H9 (cell line): ENCODE data around the gene ZBTB20. TPM values are rescaled to one million over a fixed set of nuclear protein-coding genes. Genes with fewer than 3 reads are reported as not detected.

ENCODE experiments used
- DNase-seq: peaks from one replicate; pipeline ENCODE4 v3.0.0-alpha.2; 2017
- H2AFZ ChIP-seq: one replicate; pipeline ENCODE4 v1.6.1; 2013; ENCODE audit warnings: mild to moderate bottlenecking, low read length, control low read depth, moderate library complexity
- H2AK5ac ChIP-seq: 2 replicates; pipeline ENCODE4 v1.6.1; 2013; ENCODE audit warnings: low read length, control low read depth, mixed read lengths; ENCODE audit not compliant: insufficient read length
- H2BK120ac ChIP-seq: one replicate; pipeline ENCODE4 v1.6.1; 2013; ENCODE audit warnings: low read depth, mild to moderate bottlenecking, low read length, control low read depth, inconsistent platforms; ENCODE audit not compliant: poor library complexity, severe bottlenecking
- H2BK12ac ChIP-seq: 2 replicates; pipeline ENCODE4 v1.6.1; 2013; ENCODE audit warnings: low read length, control low read depth, mixed read lengths, low read depth; ENCODE audit not compliant: insufficient read length
- H2BK15ac ChIP-seq: 2 replicates; pipeline ENCODE4 v1.6.1; 2013; ENCODE audit warnings: low read depth, low read length, control low read depth
- H2BK20ac ChIP-seq: one replicate; pipeline ENCODE4 v1.6.1; 2013; ENCODE audit warnings: low read depth, mild to moderate bottlenecking, low read length, control low read depth, inconsistent platforms; ENCODE audit not compliant: poor library complexity, severe bottlenecking
- H2BK5ac ChIP-seq: 2 replicates; pipeline ENCODE4 v1.6.1; 2013; ENCODE audit warnings: low read length, control low read depth, mixed read lengths; ENCODE audit not compliant: insufficient read length
- H3K14ac ChIP-seq: 2 replicates; pipeline ENCODE4 v1.6.1; 2013; ENCODE audit warnings: low read length, control low read depth; ENCODE audit not compliant: insufficient read depth
- H3K18ac ChIP-seq: 2 replicates; pipeline ENCODE4 v1.6.1; 2013; ENCODE audit warnings: low read depth, mild to moderate bottlenecking, mixed read lengths, low read length, control low read depth; ENCODE audit not compliant: insufficient read length
- H3K23ac ChIP-seq: 2 replicates; pipeline ENCODE4 v1.6.1; 2013; ENCODE audit warnings: low read length, control low read depth, mixed read lengths, low read depth; ENCODE audit not compliant: insufficient read length
- H3K23me2 ChIP-seq: 2 replicates; pipeline ENCODE4 v1.6.1; 2013; ENCODE audit warnings: low read depth, mild to moderate bottlenecking, mixed read lengths, low read length, control low read depth; ENCODE audit not compliant: insufficient read length, poor library complexity, severe bottlenecking
- H3K27ac ChIP-seq: 2 replicates; pipeline ENCODE4 v1.5.1; 2013; ENCODE audit warnings: low read length, control low read depth, mixed read lengths, low read depth; ENCODE audit not compliant: insufficient read length
- H3K27me3 ChIP-seq: 2 replicates; pipeline ENCODE4 v1.6.1; 2013; ENCODE audit warnings: low read length, control low read depth, inconsistent platforms; ENCODE audit not compliant: insufficient read depth
- H3K4ac ChIP-seq: 2 replicates; pipeline ENCODE4 v1.6.1; 2013; ENCODE audit warnings: low read depth, mild to moderate bottlenecking, control low read depth, inconsistent platforms, low read length, moderate library complexity
- H3K4me1 ChIP-seq: 2 replicates; pipeline ENCODE4 v1.6.1; 2013; ENCODE audit warnings: low read length, control low read depth, inconsistent platforms; ENCODE audit not compliant: insufficient read depth
- H3K4me2 ChIP-seq: 2 replicates; pipeline ENCODE4 v1.6.1; 2013; ENCODE audit warnings: low read length, control low read depth, mixed read lengths; ENCODE audit not compliant: insufficient read length, insufficient read depth
- H3K56ac ChIP-seq: 2 replicates; pipeline ENCODE4 v1.6.1; 2013; ENCODE audit warnings: low read depth, mild to moderate bottlenecking, mixed read lengths, low read length, control low read depth; ENCODE audit not compliant: insufficient read length
- H3K79me1 ChIP-seq: 2 replicates; pipeline ENCODE4 v1.6.1; 2013; ENCODE audit warnings: low read depth, mild to moderate bottlenecking, moderate library complexity, low read length, control low read depth, inconsistent platforms; ENCODE audit not compliant: insufficient read depth, poor library complexity, severe bottlenecking
- H3K79me2 ChIP-seq: 2 replicates; pipeline ENCODE4 v1.6.1; 2013; ENCODE audit warnings: low read length, control low read depth, inconsistent platforms; ENCODE audit not compliant: insufficient read depth
- H3K9ac ChIP-seq: 2 replicates; pipeline ENCODE4 v1.6.1; 2013; ENCODE audit warnings: low read length, control low read depth, mixed read lengths; ENCODE audit not compliant: insufficient read length; ENCODE audit errors: extremely low read depth
- H3K9me3 ChIP-seq: one replicate; pipeline ENCODE4 v1.6.1; 2013; ENCODE audit warnings: low read depth, low read length, inconsistent platforms; ENCODE audit not compliant: control insufficient read depth
- H3T11ph ChIP-seq: one replicate; pipeline ENCODE4 v1.6.1; 2013; ENCODE audit warnings: mild to moderate bottlenecking, low read length, control low read depth, inconsistent platforms
- H4K20me1 ChIP-seq: one replicate; pipeline ENCODE4 v1.6.1; 2013; ENCODE audit not compliant: control insufficient read depth, insufficient read length, insufficient read depth
- H4K5ac ChIP-seq: 2 replicates; pipeline ENCODE4 v1.6.1; 2013; ENCODE audit warnings: low read depth, mild to moderate bottlenecking, mixed read lengths, low read length, control low read depth; ENCODE audit not compliant: insufficient read length
- H4K8ac ChIP-seq: replicated peaks from 2 replicates; pipeline ENCODE4 v1.6.1; 2013; ENCODE audit warnings: low read length, control low read depth, mixed read lengths, low read depth; ENCODE audit not compliant: insufficient read length
- H4K91ac ChIP-seq: 2 replicates; pipeline ENCODE4 v1.6.1; 2013; ENCODE audit warnings: low read depth, mild to moderate bottlenecking, moderate library complexity, mixed read lengths, low read length, control low read depth; ENCODE audit not compliant: insufficient read length
- H3K27ac Mint-ChIP-seq, 3 experiments: 2 replicates in 2 of 3; 3 replicates in 1 of 3; pipeline ENCODE4 v1.8.0; 2020 to 2021; ENCODE audit warnings: mixed read lengths in 3 of 3, mild to moderate bottlenecking in 1 of 3, moderate library complexity in 1 of 3
- H3K27me3 Mint-ChIP-seq: 2 replicates; pipeline ENCODE4 v1.8.0; 2021; ENCODE audit warnings: low read depth, mild to moderate bottlenecking, moderate library complexity, mixed read lengths
- H3K36me3 Mint-ChIP-seq, 3 experiments: 2 replicates in 2 of 3; 3 replicates in 1 of 3; pipeline ENCODE4 v1.8.0; 2020 to 2021; ENCODE audit warnings: low read depth in 3 of 3, mixed read lengths in 3 of 3; ENCODE audit not compliant: insufficient read depth in 1 of 3
- H3K4me1 Mint-ChIP-seq, 2 experiments: 2 replicates each; pipeline ENCODE4 v1.8.0; 2020; ENCODE audit warnings: mixed read lengths in 2 of 2
- H3K4me3 Mint-ChIP-seq, 2 experiments: 2 replicates in 1 of 2; 3 replicates in 1 of 2; pipeline ENCODE4 v1.8.0; 2020 to 2021; ENCODE audit warnings: mild to moderate bottlenecking in 2 of 2, mixed read lengths in 2 of 2, moderate library complexity in 1 of 2
- H3K9me3 Mint-ChIP-seq, 2 experiments: 2 replicates in 1 of 2; 3 replicates in 1 of 2; pipeline ENCODE4 v1.8.0; 2020; ENCODE audit warnings: mild to moderate bottlenecking in 2 of 2, mixed read lengths in 2 of 2, moderate library complexity in 1 of 2
- WGBS: extraction: QIAGEN DNeasy Blood & Tissue Kit; methylation state at CpG from one replicate; pipeline ENCODE4 v1.1.7; 2013; ENCODE audit warnings: missing lambda C conversion rate, low lambda C conversion rate, mixed read lengths; ENCODE audit not compliant: insufficient read length; ENCODE audit errors: extremely low coverage; 5-methylcytosine and 5-hydroxymethylcytosine counted together
- total RNA-seq: library from RNA; stranded (reverse); gene quantifications from 2 replicates; pipeline ENCODE4 v1.2.1, GENCODE V29; 2021
- TF ChIP-seq, protein P1 (sequence below): fragments of 200-600 bp; sonication (generic); conservative IDR thresholded peaks from 3 replicates; pipeline ENCODE4 v1.8.0; 2021; ENCODE audit warnings: antibody characterized with exemption, mild to moderate bottlenecking

ZBTB20 gene
- total RNA-seq, 1 experiment from 2014 or later = 0.70 TPM

- no peaks in the 10 kb centered on the region for H3K4me1 ChIP-seq
- H3K14ac ChIP-seq = no peak overlapping the region
- no CpG with 5 or more reads among the region's 1 CpG for WGBS
- H3T11ph ChIP-seq = no peak overlapping the region
- H3K36me3 Mint-ChIP-seq = peaks cover 11 to 16% (median 12%) of the 10 kb centered on the region in 3 experiments
- H3K18ac ChIP-seq = no peak overlapping the region
- H2AFZ ChIP-seq = no peak overlapping the region
- H3K27me3 Mint-ChIP-seq = no peaks in the 10 kb centered on the region; the same call in 1 of the 2 replicates
- peaks cover 7 to 8% of the 10 kb centered on the region in 2 experiments for H3K4me1 Mint-ChIP-seq
- no peak overlapping the region for H2BK15ac ChIP-seq
- no peak overlapping the region for H3K4ac ChIP-seq
- no peak overlapping the region for H4K5ac ChIP-seq
- H3K79me1 ChIP-seq = no peaks in the 10 kb centered on the region
- H3K23me2 ChIP-seq = no peaks in the 10 kb centered on the region
- no peak overlapping the region for H2BK5ac ChIP-seq
- no peak overlapping the region for H3K23ac ChIP-seq
- no peak overlapping the region for H3K4me3 Mint-ChIP-seq
- H4K91ac ChIP-seq = no peak overlapping the region
- H2AK5ac ChIP-seq = no peak overlapping the region
- H3K56ac ChIP-seq = no peak overlapping the region
- TF ChIP-seq, protein P1, sequence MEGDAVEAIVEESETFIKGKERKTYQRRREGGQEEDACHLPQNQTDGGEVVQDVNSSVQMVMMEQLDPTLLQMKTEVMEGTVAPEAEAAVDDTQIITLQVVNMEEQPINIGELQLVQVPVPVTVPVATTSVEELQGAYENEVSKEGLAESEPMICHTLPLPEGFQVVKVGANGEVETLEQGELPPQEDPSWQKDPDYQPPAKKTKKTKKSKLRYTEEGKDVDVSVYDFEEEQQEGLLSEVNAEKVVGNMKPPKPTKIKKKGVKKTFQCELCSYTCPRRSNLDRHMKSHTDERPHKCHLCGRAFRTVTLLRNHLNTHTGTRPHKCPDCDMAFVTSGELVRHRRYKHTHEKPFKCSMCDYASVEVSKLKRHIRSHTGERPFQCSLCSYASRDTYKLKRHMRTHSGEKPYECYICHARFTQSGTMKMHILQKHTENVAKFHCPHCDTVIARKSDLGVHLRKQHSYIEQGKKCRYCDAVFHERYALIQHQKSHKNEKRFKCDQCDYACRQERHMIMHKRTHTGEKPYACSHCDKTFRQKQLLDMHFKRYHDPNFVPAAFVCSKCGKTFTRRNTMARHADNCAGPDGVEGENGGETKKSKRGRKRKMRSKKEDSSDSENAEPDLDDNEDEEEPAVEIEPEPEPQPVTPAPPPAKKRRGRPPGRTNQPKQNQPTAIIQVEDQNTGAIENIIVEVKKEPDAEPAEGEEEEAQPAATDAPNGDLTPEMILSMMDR = no peak
- H4K20me1 ChIP-seq = no peaks in the 10 kb centered on the region
- no peak for DNase-seq
- no peaks in the 10 kb centered on the region for H3K27me3 ChIP-seq
- H3K79me2 ChIP-seq = no peaks in the 10 kb centered on the region
- no peak overlapping the region for H2BK120ac ChIP-seq
- peaks cover 15 to 16% of the 10 kb centered on the region in 2 experiments for H3K9me3 Mint-ChIP-seq
- H3K27ac ChIP-seq = no peak overlapping the region
- H2BK12ac ChIP-seq = no peak overlapping the region
- no peak overlapping the region for H2BK20ac ChIP-seq
- H3K9me3 ChIP-seq = no peaks in the 10 kb centered on the region
- H3K9ac ChIP-seq = no peak overlapping the region
- H3K4me2 ChIP-seq = no peak overlapping the region
- H4K8ac ChIP-seq = no peak overlapping the region
- H3K27ac Mint-ChIP-seq = no peak overlapping the region
These were observed 15.7 kb upstream of the ZBTB20 start for GRCh38 chr3:115162759-115163158.
